Transverse colon (tissue), 4 donors: ENCODE data around the gene PITX1.

Source experiments
- EP300 ChIP-seq: sonication (generic); formaldehyde crosslinking; IDR thresholded peaks from one replicate; pipeline ENCODE4 v1.6.1; 2017; ENCODE audit warnings: antibody characterized with exemption, low read depth
- POLR2A ChIP-seq: fragments of 450-650 bp; IDR thresholded peaks from one replicate; pipeline ENCODE4 v1.6.1; 2016; ENCODE audit warnings: antibody characterized with exemption, mild to moderate bottlenecking, moderate library complexity
- POLR2AphosphoS5 ChIP-seq, 3 donors: sonication (generic); formaldehyde crosslinking; IDR thresholded peaks; one replicate each; pipeline ENCODE4 v1.6.1; 2016; ENCODE audit warnings: antibody characterized with exemption in 3 of 3
- TF ChIP-seq, protein P1 (sequence below), 5 experiments: fragments of 200-600 bp in 3 of 5; fragments of 450-650 bp in 2 of 5; sonication (generic) in 3 of 5; IDR thresholded peaks; 1 replicate in 2 of 5; 2 replicates in 3 of 5; pipeline ENCODE4 v1.5.1; 2016 to 2017; ENCODE audit warnings: antibody characterized with exemption in 5 of 5, inconsistent platforms in 3 of 5, mild to moderate bottlenecking in 2 of 5, moderate library complexity in 1 of 5

DNA sequence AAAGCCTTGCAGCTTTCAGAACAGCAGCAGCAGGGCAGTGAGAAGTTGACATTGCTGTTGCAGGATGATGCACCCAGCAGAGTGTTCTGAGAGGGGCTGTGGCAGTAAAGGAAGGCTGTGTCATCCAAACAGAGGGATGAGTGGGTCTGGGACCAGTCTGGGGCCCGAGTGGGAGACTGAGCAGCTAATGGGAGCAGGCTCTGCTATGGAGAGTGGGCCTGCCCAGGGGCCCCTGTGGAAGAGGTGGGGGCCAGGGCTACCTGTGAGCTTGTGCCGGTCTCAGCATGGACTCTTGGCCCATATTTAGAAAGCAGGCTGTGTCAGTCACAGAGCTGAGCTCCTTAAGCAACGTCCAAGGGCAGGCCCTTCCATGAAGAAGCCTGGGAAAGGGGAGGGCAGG is 26.0 kb upstream of the PITX1 start:
- TF ChIP-seq, protein P1, sequence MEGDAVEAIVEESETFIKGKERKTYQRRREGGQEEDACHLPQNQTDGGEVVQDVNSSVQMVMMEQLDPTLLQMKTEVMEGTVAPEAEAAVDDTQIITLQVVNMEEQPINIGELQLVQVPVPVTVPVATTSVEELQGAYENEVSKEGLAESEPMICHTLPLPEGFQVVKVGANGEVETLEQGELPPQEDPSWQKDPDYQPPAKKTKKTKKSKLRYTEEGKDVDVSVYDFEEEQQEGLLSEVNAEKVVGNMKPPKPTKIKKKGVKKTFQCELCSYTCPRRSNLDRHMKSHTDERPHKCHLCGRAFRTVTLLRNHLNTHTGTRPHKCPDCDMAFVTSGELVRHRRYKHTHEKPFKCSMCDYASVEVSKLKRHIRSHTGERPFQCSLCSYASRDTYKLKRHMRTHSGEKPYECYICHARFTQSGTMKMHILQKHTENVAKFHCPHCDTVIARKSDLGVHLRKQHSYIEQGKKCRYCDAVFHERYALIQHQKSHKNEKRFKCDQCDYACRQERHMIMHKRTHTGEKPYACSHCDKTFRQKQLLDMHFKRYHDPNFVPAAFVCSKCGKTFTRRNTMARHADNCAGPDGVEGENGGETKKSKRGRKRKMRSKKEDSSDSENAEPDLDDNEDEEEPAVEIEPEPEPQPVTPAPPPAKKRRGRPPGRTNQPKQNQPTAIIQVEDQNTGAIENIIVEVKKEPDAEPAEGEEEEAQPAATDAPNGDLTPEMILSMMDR (IDR thresholded peaks at IDR 0.05): no peak
- no peak for TF ChIP-seq POLR2AphosphoS5 (IDR thresholded peaks at IDR 0.05)
- TF ChIP-seq EP300: no peak
- TF ChIP-seq POLR2A: no peak
